SK-N-DZ (cell line): ENCODE results near the gene TRIM63. TPM values are rescaled to one million over a fixed set of nuclear protein-coding genes. Genes with fewer than 3 reads are reported as not detected.
"Not testable (repeated sequence)": the region's sequence is repeated elsewhere in the genome, so short reads cannot be mapped to it uniquely, and the experiment has no call there.

ENCODE experiments used
- DNase-seq: peaks from one replicate; pipeline ENCODE4 v3.0.0-alpha.2; 2015; ENCODE audit warnings: low spot score
- polyA plus RNA-seq, 2 experiments: library from polyadenylated mRNA; depleted of rRNA; stranded (reverse); fragments of >200 nt; gene quantifications; 2 replicates each; pipeline ENCODE4 v1.2.3, GENCODE V29; 2014

TRIM63 gene
- polyA plus RNA-seq (2014; cell fraction: cytosol; rRNA removed), result not detected in 2 replicates
- polyA plus RNA-seq (2014; cell fraction: nucleus; rRNA removed), result not detected in 2 replicates

GRCh38 chr1:26067432-26067911 lies at the start of gene TRIM63:
Gene TRIM63 (minus strand): TSS chr1:26067630. CDS start chr1:26067494, 136 bp downstream.
- no peak for DNase-seq

DNA sequence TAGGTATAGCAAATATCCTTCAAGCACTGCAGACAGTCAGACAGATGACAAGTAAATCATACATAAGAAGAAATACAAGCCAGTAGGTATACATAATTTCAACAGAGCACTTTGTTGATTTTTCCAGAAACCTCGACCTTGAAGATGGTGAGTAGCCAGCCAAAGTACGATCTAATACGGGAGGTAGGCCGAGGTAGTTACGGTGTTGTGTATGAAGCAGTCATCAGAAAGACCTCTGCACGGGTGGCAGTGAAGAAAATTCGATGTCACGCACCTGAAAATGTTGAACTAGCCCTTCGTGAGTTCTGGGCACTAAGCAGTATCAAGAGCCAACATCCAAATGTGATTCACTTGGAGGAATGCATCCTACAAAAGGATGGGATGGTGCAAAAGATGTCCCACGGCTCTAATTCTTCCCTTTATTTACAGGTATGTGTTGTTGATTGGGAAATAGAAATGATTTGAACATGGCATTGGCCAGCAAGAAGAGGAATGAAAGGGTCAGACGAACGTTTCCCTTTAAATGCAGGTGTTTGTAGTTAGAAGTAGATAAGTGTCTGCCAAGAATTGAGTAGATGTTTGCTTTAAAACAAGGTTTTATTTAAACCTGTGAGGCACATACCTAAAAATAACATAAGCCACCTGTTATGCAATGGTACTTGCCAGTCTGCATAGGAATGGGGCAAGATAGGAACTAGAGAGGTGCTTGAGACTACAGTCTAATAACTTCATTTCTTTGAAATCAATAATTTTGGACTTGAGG lies 46.9 kb upstream of the TRIM63 start:
- DNase-seq, result no peak

DNA sequence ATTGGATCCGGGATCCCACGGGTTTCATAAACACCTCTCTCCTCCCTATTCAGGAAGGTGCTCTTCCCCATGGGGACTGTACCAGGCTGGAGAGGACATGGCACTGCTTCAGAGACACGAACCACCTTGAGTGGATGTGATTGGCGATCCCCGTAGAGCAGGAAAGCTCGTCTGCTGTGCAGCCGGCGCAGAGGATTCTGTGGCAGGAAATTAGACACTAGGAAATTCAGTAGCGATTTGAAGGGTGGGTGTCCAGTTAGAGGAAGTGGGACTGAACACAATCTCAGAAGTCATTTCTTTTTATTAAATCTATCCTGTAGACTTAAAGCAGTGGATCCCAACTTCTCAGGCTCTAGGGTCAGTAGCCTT lies 45.0 kb upstream of the TRIM63 start:
- DNase-seq, result no peak

- DNase-seq, result peak; percentile 90
These were observed 44.3 kb upstream of the TRIM63 start, which contains the start of gene PDIK1L for GRCh38 chr1:26111530-26112406. Gene PDIK1L (plus strand): TSS chr1:26111824. CDS start chr1:26114309, 2,485 bp downstream.

- DNase-seq, result peak; percentile 76
These were observed 43.5 kb upstream of the TRIM63 start for GRCh38 chr1:26110731-26111529.

DNA sequence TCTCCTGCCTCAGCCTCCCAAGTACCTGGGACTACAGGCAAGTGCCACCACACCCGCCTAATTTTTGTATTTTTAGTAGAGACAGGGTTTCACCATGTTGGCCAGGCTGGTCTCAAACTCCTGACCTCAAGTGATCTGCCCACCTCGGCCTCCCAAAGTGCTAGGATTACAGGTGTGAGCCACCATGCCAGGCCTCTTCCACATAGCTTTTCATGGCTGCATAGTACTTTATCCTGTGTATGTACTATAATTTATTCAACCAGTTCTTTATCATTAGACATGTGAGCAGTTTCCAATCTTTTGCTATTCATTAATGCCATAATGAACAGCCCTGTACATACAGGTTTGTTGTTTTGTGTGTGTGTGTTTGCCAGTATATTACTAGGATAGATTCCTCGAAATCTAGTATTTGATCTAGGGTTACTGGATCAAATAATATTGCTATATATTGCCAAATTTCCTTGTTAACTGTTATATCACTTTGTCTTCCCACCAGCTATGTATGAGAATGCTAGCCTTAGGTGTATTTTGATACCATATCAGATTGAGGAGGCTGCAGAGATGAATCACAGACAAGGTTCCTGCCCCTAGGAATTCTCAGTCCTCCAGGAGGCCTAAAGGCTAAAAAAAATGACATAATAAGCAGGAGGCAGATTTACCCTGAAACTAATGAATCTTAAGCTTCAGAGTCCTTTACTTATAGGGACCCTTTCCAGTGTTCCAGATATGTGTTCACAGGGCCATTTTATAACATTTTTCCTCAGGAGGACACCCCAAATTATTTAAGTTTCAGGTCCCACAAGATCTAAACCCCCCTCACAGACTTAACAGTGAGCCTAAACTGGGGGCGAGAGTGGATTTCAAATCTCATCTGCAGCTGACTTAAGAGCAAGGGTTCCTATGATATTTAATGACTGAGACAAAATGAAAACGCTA lies 42.1 kb upstream of the TRIM63 start:
- no peak for DNase-seq

DNA sequence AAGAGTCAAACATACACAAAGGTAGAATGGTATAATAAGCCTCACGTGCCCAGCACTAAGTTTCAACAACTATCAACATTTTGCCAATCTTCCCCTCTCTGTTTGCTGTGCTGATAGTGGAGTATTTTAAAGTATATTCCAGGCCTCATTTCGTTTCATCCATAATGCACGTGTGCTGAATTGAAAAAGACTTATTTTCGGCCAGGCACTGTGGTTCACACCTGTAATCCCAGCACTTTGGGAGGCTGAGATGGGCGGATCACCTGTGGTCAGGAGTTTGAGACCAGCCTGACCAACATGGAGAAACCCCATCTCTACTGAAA lies 37.8 kb upstream of the TRIM63 start:
- DNase-seq, result not testable (repeated sequence)

DNA sequence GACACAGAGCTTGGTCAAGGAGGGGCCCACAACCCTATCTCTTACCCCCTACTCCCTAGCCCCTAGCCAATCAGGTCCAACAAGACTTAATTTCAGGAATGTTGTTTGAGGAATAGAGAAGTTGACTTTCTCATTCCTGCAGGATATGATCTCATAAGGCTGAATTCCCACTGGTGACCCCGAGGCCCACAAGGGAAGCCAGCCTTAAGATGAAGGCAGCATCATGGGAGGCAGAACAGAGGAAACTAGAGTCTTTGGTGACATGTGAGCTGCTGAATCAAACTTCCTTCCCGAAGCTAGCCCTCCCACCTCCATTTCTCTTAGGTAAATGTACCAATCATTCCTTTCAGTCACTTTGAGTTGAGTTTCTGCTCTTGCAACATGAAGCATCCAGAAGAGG lies 35.1 kb upstream of the TRIM63 start:
- DNase-seq, result no peak

DNA sequence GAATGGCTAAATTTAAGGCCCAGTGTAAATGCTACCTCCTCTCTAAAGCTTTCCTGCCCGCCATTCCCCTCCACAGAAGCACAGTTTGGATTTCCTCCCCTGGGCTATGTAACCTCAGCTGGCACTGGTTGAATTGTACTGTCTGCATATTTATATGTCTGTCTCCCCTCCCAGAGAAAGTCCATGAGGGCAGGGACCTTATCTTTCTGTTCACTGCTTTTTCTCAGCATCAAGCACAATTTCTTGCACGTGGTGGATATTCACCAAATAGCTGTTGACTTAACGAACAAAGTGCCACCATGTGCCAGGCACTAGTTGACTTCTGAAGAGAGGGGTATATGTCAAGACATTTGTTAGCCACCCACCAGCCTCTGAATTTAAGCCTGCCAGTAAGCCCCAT lies 34.7 kb upstream of the TRIM63 start:
- no peak for DNase-seq

GRCh38 chr1:26100204-26100603 lies 32.8 kb upstream of the TRIM63 start:
- not testable (repeated sequence) for DNase-seq

DNA sequence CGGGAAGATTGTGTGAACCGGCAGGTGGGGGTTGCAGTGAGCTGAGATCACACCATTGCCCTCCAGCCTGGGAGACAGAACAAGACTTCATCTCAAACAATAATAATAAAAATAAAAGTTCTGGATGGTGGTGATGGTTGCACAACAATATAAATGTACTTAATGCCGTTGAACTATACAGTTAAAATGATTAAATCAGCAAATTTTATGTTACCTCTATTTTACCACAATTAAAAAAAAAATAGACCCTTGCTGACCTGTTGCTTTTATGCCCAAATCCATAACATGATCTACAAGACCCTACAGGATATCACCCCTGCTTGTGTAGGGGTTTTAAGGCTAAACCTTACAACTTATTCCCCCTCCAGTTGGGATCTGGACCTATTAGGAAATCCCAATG lies 32.4 kb upstream of the TRIM63 start:
- no peak for DNase-seq

DNA sequence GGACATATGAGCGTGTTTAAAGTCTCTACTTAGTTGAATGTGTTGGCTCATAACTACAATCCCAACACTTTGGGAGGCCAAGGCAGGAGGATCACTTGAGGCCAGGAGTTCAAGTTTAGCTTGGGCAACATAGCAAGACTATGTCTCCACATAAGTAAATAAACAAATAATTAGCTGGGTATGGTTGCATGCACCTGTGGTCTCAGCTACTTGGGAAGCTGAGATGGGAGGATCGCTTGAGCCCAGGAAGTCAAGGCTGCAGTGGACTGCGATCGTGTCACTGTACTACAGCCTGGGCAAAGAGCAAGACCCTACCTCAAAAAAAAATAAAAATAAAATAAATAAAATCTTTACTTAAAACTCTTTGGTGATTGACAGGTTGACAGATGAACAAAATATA lies 31.2 kb upstream of the TRIM63 start:
- DNase-seq, result no peak

GRCh38 chr1:26097696-26098095 lies 30.3 kb upstream of the TRIM63 start:
- DNase-seq, result no peak

DNA sequence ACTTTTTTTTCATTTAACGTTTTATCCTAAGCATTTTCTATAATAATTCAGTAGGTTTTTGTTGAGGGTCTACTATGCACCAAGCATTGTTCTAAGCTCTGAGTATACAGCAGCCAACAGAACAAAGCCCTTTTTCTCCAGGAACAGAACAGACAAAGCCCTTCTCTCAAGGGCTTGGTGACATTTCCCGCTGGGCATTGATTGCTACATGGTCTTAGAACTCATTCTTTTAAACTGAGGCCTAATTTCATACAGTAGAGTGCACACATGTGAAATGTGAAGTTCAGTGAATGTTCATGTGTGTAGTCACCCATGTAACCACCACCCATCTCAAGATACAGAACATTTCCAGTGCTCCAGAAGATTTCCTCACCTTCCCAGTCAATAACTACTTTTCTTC lies 29.0 kb upstream of the TRIM63 start:
- no peak for DNase-seq

- DNase-seq, result peak; percentile 7
These were observed 27.4 kb upstream of the TRIM63 start for GRCh38 chr1:26094677-26095383.

- DNase-seq, result no peak
These were observed 26.7 kb upstream of the TRIM63 start for GRCh38 chr1:26094076-26094669.

DNA sequence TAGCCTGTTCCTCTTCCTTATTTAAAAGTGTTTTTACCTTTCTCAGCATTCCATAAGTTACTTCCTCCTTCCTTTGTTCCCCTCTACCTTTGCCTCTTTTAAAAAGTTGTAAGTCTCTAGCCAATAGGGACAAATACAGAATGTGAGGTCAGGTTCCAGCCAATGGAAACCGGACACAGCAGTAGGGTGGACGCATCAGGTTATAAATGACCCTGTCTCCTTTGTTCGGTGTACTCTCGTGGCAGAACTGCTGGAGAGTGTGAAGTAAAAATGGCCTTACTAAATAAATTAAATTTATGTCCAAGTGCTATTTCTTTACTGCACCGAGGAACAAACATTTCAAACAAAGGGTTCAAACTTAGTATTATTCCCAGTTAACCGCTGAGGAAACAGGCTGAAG lies 26.1 kb upstream of the TRIM63 start:
- not testable (repeated sequence) for DNase-seq

- DNase-seq, result no peak
These were observed 25.0 kb upstream of the TRIM63 start for GRCh38 chr1:26092422-26092821.

DNA sequence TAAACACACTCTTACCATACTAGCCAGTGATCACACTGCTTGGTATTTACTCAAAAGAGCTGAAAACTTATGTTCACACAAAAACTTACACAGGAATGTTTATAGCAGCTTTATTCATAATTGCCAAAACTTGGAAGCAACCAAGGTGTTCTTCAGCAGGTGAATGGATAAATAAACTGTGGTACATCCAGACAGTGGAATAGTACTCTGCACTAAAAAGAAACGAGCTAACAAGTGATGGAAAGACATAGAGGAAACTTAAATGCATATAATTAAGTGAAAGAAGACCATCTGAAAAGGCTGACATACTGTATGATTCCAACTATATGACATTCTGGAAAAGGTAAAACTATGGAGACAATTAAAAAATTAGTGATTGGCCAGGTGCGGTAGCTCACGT lies 23.5 kb upstream of the TRIM63 start:
- no peak for DNase-seq

- DNase-seq, result no peak
These were observed 21.7 kb upstream of the TRIM63 start for GRCh38 chr1:26089125-26089524.
